Stimulated activated CD8-positive, alpha-beta memory T cell treated with anti-CD3 and anti-CD28 coated beads, Interleukin-15, amount 100 ng/mL, for 1 hour (primary cell): ENCODE measurements around the gene IGF2BP3.

ENCODE experiments used
- DNase-seq: peaks from one replicate; pipeline ENCODE4 v3.0.0-alpha.2; 2020; ENCODE audit warnings: low read depth

The IGF2BP3 gene

DNA sequence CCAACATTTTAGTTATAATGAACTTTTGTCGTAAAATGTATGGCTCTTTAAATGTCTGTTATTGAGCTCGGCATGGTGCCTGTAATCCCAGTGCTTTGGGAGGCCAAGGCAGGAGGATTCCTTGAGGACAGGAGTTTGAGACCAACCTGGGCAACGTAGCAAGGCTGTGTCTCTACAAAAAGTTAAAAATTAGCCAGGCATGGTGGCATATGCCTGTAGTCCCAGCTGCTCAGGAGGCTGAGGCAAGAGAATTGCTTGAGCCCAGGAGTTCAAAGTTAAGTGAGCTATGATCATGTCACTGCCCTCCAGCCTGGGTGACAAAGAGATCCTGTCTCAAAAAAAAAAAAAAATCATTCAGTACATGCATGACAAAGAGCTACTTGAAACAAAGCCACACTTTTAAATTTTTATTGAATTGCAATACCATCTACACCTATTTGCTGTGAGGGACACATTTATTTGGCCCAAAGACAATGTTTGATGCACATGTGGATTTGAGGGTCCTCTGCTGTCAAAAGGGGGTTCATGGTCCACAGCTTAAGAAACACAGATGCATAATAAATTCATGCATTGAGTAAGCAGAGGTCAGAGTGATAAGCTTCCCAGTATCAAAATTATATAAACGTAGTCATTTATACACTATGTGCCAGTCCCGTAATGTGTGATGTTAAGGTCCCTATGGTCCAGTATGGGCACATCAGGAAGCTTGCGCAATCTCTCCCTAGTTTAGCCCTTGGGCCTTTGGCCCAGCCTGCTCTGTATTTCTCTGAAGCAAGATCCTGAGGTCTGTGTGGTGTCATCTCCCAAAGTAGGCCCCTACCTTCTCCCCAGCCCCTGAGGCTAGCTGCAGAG lies 175.5 kb downstream of the IGF2BP3 start:
- no peak for DNase-seq

- no peak for DNase-seq
Measured at GRCh38 chr7:23293500-23294073, 176.7 kb downstream of the IGF2BP3 start.

DNA sequence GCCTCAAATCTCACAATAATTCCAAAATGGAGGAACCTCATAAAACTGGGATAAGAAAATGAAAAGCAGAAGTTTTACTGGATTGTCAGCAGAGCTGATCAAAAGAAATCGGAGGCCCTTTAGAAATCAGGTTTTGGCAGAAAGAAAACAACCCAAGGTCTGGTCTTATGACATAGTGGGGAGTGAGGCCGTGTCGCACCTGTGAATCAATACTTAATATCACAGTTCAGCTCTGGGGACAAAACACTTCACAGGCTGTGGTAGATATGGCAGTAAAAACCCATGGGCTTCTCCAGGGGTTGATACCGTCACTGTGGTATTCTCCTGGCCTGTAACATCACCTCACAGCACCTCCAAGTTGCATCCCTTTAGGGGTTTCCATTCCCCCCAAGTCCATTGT lies 177.7 kb downstream of the IGF2BP3 start:
- DNase-seq = no peak

GRCh38 chr7:23291957-23292560 lies 178.2 kb downstream of the IGF2BP3 start:
- DNase-seq = no peak

- no peak for DNase-seq
Measured at GRCh38 chr7:23290993-23291392, 179.3 kb downstream of the IGF2BP3 start.

DNA sequence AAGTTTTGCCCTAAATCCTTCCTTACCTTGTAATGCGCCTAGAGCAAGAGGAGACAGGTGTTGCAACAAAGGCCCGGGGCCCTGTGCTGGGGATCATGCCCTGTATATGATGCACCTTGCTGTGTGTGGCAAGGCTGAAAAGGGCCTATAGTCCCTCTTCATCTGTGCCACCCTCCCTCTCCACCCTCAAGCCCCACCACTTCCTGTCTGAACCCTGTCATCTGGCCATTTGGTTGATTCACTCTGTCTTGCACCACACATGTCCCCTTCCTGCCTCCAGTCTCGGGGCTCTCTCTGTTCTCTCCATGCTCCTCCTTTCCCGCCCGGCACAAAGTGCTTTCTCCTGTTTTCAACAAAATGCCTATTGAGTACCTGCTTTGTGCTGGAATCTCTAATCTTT lies 182.7 kb downstream of the IGF2BP3 start:
- no peak for DNase-seq

DNA sequence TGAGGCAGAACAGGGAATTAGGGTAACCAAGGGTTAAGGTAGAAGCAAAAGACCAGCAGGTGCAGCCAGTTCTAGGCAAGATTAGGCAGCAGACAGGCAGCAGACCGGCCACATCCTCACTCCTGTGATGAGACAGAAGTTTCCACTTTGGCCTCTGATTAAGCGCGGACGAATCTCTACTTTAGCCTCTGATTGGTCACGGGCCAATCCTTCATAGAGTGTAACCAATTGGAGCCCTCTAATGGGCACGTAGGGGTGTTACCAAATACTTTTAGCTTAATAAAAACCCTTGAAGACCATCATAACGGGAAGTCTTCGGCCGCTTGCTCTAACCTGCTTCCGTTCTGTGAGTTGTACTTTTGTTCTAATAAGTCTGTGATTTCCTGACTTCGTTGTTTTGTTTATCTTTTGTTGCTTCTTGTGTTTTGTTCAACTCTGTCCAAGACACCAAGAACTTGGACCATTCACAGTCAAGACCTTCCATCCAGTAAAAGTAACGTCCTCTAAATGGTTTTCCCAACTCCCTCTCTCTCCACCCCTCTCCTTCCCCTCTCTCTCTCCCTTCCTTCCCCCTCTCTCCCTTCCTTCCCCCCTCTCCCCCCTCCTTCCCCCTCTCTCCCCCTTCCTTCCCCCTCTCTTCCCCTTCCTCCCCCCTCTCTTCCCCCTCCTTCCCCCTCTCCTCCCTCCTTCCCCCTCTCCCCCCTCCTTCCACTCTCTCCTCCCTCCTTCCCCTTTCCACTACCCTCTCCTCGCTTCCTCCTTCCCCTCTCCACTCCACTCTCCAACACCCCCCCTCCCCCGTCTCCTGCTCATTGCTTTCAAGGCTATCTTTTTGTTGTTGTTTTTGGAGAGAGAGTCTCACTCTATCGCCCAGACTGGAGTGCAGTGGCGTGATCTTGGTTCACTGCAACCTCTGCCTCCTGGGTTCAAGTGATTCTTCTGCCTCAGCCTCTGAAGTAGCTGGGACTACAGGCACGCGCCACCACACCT lies 184.3 kb downstream of the IGF2BP3 start:
- DNase-seq = no peak

GRCh38 chr7:23284871-23285270 lies 185.4 kb downstream of the IGF2BP3 start:
- no peak for DNase-seq

GRCh38 chr7:23283086-23283485 lies 187.2 kb downstream of the IGF2BP3 start:
- no peak for DNase-seq

DNA sequence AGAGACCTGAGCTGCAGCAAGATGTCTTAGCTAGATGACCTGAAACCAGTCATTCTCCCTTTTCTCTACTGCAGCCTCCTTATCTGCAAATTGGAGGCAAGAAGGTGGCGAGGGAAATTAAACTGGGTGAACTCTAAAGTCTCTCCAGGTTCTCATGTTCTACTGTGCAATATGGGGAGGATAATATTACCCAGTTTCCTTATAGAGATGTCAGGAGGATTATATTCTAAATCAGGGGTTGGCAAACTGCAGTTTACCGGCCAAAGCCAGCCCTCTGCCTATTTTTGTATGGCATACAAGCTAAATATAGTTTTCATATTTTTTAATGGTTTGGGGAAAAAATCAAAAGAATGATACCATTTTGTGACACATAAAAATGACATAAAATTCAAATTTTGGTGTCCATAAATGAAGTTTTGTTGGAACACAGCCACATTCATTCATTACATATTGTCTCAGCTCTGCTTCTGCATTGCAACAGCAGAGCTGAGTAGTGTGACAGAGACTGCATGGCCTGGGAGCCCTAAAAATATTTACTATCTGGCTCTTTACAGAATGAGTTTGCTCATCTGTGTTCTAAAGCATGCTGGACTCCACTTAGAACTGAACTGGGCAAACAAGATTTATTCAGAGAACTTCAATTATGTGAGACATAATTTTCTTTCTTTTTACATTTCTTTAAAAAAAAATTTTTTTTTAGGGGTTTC lies 190.3 kb downstream of the IGF2BP3 start:
- no peak for DNase-seq

DNA sequence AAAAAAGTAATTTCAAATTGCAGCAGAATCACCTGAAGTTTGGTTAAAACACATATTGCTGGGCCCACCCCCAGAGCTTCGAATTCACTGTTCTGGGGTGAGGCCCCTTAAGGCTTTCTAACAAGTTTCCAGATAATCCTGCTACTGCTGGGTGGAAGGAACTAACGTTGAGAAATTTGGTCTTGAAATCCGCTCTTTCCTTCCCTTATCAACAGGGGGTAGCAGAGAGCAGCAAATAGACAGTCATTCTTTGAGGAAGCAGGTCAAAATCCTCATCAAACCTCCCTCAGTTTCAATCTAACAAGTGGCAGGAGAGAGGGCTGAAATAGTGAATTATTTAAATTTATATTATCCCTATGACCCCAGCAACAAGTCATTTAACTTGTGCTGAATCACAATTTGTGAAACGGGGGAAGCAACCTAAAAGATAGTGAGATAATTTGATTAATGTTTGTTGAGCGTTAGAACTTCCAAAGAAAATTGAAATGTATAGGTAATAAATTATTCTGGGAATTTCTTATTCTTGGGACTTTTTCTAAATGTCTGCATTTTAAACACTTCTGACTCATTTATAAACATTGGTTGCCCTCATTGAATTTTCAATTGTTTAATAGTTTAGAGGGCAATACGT lies 192.8 kb downstream of the IGF2BP3 start:
- no peak for DNase-seq

DNA sequence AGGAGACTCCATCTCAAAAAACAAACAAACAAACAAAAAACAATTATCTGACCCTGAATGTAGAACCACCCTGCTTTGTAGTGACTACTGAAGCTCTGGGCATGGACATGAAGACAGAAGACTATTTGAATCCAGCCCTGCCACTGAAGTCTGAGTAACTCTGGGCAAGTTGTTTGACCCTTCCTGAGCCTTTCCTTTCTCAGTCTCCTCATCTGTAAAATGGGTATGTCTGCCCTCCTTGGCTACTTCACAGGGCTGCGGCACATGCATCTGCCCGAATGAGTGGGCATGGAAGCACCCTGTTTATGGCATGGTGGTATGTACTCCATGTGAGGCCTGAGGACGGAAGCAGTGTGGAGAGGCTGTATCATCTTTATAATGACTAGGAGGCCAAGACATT lies 193.3 kb downstream of the IGF2BP3 start:
- no peak for DNase-seq

- DNase-seq = no peak
Measured at GRCh38 chr7:23276376-23276775, 193.9 kb downstream of the IGF2BP3 start.

GRCh38 chr7:23275912-23276311 lies 194.4 kb downstream of the IGF2BP3 start:
- DNase-seq = no peak

- DNase-seq = peak; percentile 90
Measured at GRCh38 chr7:23273141-23273599, 197.1 kb downstream of the IGF2BP3 start.

GRCh38 chr7:23272275-23272674 lies 198.0 kb downstream of the IGF2BP3 start:
- no peak for DNase-seq

GRCh38 chr7:23268746-23269145 lies 201.5 kb downstream of the IGF2BP3 start:
- DNase-seq = no peak

- no peak for DNase-seq
Measured at GRCh38 chr7:23268167-23268566, 202.1 kb downstream of the IGF2BP3 start.

GRCh38 chr7:23267357-23267756 lies 202.9 kb downstream of the IGF2BP3 start:
- no peak for DNase-seq

DNA sequence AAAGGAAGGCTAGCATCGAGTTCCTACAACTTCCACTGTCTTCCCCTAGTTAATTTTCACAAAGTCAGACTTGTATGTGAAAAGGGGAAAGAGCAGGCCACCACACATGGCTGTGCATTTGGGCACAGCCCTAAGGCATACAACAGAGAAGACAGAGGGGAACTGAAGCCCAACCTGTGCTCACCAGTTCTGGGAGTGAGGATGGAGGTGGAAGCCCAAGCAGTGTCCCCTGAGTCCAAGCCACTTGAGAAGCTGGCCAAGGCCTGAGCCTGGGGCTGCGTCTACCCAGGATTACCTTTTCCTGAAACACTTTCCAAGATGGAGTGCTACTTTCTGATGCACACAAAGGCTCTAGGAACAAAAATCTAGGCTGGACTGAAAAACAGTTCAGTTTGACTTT lies 203.4 kb downstream of the IGF2BP3 start:
- no peak for DNase-seq

DNA sequence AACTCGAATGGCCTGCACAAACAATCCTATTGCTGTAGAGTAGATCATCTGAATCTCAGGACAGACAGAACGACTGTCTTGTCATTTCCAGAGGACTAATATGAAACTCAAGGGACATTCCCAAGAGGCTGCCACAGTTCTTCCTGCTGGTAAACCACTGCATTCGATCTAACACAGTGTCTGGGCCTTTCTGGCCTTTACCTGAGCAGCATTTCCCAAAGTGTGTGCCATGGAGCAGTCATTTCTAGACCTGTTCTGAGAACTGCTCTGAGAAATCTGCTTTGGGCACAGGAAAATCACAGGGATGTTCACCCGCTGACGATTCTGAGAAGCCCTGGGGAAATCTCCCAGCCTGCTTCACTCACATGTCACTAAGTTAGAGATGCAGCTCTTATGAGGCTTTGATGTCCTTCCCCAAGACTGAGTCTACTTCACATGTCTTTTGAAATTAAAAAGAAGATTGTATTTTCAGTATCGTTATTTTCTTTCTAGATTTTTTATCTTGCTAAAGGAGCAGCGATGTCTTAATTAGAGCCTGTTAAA lies 205.3 kb downstream of the IGF2BP3 start:
- DNase-seq = no peak
